HL-60 (cell line): ENCODE measurements around the gene RAB10.

Experiments
- CTCF ChIP-seq: IDR thresholded peaks from one replicate; pipeline ENCODE4 v1.5.1; 2011; ENCODE audit warnings: low read length, control low read depth, inconsistent platforms; ENCODE audit not compliant: insufficient read depth
- GABPA ChIP-seq: IDR thresholded peaks from 2 replicates; pipeline ENCODE4 v1.6.1; 2012; ENCODE audit warnings: low read depth
- POLR2AphosphoS5 ChIP-seq: IDR thresholded peaks from 2 replicates; pipeline ENCODE4 v1.6.1; 2012; ENCODE audit warnings: low read depth
- REST ChIP-seq: IDR thresholded peaks from 2 replicates; pipeline ENCODE4 v1.6.1; 2012; ENCODE audit warnings: low read depth; ENCODE audit not compliant: insufficient replicate concordance

GRCh38 chr2:26173776-26174482 is 140.0 kb downstream of the RAB10 start:
- no peak for TF ChIP-seq CTCF
- no peak for TF ChIP-seq REST
- TF ChIP-seq POLR2AphosphoS5, result no peak
- no peak for TF ChIP-seq GABPA
